Transverse colon (tissue), 4 donors: ENCODE results near the gene OR5H1. TPM values are rescaled to one million over a fixed set of nuclear protein-coding genes. Genes with fewer than 3 reads are reported as not detected.

Source experiments
- DNase-seq: peaks from one replicate; pipeline ENCODE4 v3.0.0-alpha.2; 2019
- H3K27ac ChIP-seq, 4 donors: fragments of 200-600 bp; sonication (generic); 2 replicates each; pipeline ENCODE4 v1.5.1; 2016 to 2018; ENCODE audit warnings: inconsistent platforms in 4 of 4
- H3K27me3 ChIP-seq: fragments of 200-600 bp; sonication (generic); 2 replicates; pipeline ENCODE4 v1.5.1; 2017; ENCODE audit warnings: inconsistent platforms
- H3K36me3 ChIP-seq, 4 donors: fragments of 200-600 bp; sonication (generic); 2 replicates each; pipeline ENCODE4 v1.5.1; 2017 to 2019; ENCODE audit warnings: inconsistent platforms in 4 of 4
- H3K4me1 ChIP-seq, 4 donors: fragments of 200-600 bp; sonication (generic); 2 replicates each; pipeline ENCODE4 v1.5.1; 2017 to 2020; ENCODE audit warnings: inconsistent platforms in 4 of 4
- H3K4me3 ChIP-seq, 4 donors: fragments of 200-600 bp; sonication (generic); 1 replicate in 1 of 4; 2 replicates in 3 of 4; pipeline versions ENCODE4 v1.5.1 to v1.6.1; 2017 to 2019; ENCODE audit warnings: inconsistent platforms in 4 of 4
- H3K9me3 ChIP-seq, 2 donors: fragments of 200-600 bp; sonication (generic); 2 replicates each; pipeline ENCODE4 v1.5.1; 2017 to 2019; ENCODE audit warnings: inconsistent platforms in 2 of 2
- EP300 ChIP-seq: sonication (generic); formaldehyde crosslinking; IDR thresholded peaks from one replicate; pipeline ENCODE4 v1.6.1; 2017; ENCODE audit warnings: antibody characterized with exemption, low read depth
- POLR2A ChIP-seq: fragments of 450-650 bp; IDR thresholded peaks from one replicate; pipeline ENCODE4 v1.6.1; 2016; ENCODE audit warnings: antibody characterized with exemption, mild to moderate bottlenecking, moderate library complexity
- POLR2AphosphoS5 ChIP-seq, 3 donors: sonication (generic); formaldehyde crosslinking; IDR thresholded peaks; one replicate each; pipeline ENCODE4 v1.6.1; 2016; ENCODE audit warnings: antibody characterized with exemption in 3 of 3
- WGBS, 2 donors: methylation state at CpG; one replicate each; pipeline ENCODE4 v1.1.5; 2018; ENCODE audit warnings: low coverage in 1 of 2; 5-methylcytosine and 5-hydroxymethylcytosine counted together
- in situ Hi-C, 4 donors: fragments of 200-750 bp; cut with MboI; loops; one replicate each; pipeline versions ENCODE4 v1.15.0 to v1.15.1; 2017; ENCODE audit warnings: low sequenced_read_pairs in 3 of 4, low pct_ligation_motif_present in 1 of 4, low pct_unique_long_range_greater_than_20kb in 1 of 4
- intact Hi-C: fragments of 100-400 bp; cut with DNase I; formaldehyde crosslinking; loops from one replicate; pipeline ENCODE4 v1.15.1; 2023; ENCODE audit warnings: low total_unique reads
- total RNA-seq, 4 donors: library from RNA; depleted of rRNA; stranded (reverse); fragments of >200 nt; gene quantifications; one replicate each; pipeline ENCODE4 v1.1.0, GENCODE V29; 2016
- TF ChIP-seq, protein P1 (sequence below), 5 experiments: fragments of 200-600 bp in 3 of 5; fragments of 450-650 bp in 2 of 5; sonication (generic) in 3 of 5; IDR thresholded peaks; 1 replicate in 2 of 5; 2 replicates in 3 of 5; pipeline ENCODE4 v1.5.1; 2016 to 2017; ENCODE audit warnings: antibody characterized with exemption in 5 of 5, inconsistent platforms in 3 of 5, mild to moderate bottlenecking in 2 of 5, moderate library complexity in 1 of 5

The OR5H1 gene
- total RNA-seq, 4 donors from 2014 or later, result not detected

DNA sequence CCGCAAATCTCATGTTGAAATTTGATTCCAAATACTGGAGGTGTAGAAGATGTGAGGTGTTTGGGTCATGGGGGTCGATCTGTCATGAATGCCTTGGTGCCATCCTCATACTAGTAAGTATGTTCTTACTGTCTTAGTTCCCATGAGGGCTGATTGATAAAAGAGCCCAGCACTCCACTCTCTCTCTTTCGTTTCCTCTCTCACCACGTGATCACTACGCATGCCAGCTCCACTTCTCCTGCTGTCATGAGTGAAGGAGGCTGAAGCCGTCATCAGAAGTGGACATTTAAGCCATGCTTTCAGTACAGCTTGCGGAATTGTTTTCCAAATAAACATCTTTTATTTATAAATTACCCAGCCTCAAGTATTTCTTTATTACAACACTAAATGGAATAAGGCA lies 42.1 kb downstream of the OR5H1 start:
- intact Hi-C loops (no loop called here), in situ Hi-C loops (no loop called here)
- 78 to 85% methylated on average over 4 to 7 of the region's 7 CpGs for WGBS, 2 donors
- Histone ChIP-seq H3K9me3 (no peaks in the 10 kb centered on the region), H3K4me3 (no peak overlapping the region), H3K27me3 (no peaks in the 10 kb centered on the region), H3K36me3 (no peaks in the 10 kb centered on the region), H3K4me1 (no peaks in the 10 kb centered on the region), H3K27ac (no peak overlapping the region)
- DNase-seq, result no peak
- TF ChIP-seq, protein P1, sequence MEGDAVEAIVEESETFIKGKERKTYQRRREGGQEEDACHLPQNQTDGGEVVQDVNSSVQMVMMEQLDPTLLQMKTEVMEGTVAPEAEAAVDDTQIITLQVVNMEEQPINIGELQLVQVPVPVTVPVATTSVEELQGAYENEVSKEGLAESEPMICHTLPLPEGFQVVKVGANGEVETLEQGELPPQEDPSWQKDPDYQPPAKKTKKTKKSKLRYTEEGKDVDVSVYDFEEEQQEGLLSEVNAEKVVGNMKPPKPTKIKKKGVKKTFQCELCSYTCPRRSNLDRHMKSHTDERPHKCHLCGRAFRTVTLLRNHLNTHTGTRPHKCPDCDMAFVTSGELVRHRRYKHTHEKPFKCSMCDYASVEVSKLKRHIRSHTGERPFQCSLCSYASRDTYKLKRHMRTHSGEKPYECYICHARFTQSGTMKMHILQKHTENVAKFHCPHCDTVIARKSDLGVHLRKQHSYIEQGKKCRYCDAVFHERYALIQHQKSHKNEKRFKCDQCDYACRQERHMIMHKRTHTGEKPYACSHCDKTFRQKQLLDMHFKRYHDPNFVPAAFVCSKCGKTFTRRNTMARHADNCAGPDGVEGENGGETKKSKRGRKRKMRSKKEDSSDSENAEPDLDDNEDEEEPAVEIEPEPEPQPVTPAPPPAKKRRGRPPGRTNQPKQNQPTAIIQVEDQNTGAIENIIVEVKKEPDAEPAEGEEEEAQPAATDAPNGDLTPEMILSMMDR (IDR thresholded peaks at IDR 0.05), result no peak
- TF ChIP-seq POLR2A (no peak), EP300 (no peak), POLR2AphosphoS5 (IDR thresholded peaks at IDR 0.05) (no peak)

DNA sequence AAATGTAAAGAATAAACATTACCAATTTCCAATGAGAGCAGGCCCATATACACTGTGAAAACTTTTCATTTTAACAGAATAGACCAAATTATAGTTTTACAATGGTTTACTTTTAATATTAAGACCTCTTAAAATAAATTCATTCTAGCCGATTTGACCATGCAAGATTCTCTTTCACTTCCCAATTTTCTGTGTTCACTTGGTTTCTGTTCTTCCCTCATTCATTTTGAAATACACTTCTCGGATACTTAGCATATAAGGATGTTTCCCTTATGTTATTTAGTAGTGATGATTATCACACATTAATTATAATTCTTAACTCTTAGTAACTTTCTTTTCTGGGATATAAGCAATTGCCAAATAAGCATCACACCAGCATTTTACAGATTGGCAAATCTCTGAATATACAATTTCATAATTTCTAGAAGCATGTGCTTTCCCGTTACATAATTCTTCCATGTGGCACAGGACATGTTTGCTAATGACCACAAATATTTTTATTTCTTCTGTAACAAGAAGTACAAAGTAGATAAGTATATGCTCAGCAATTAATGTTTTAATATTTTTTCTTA lies 49.9 kb downstream of the OR5H1 start:
- DNase-seq, result no peak
- intact Hi-C loops (no loop called here), in situ Hi-C loops (loop anchor here in 1 of 4 donors (5.0 kb wide), 1 partner anchor 38 kb away; no protein-coding TSS in a partner anchor)
- H3K36me3 ChIP-seq, result no peaks in the 10 kb centered on the region
- no peaks in the 10 kb centered on the region for H3K4me1 ChIP-seq
- H3K27me3 ChIP-seq, result no peaks in the 10 kb centered on the region
- no peak overlapping the region for H3K27ac ChIP-seq
- no peaks in the 10 kb centered on the region for H3K9me3 ChIP-seq
- H3K4me3 ChIP-seq, result no peak overlapping the region
- TF ChIP-seq, protein P1 (IDR thresholded peaks at IDR 0.05), result no peak
- no peak for TF ChIP-seq POLR2A
- no peak for TF ChIP-seq EP300
- no peak for TF ChIP-seq POLR2AphosphoS5 (IDR thresholded peaks at IDR 0.05)
- WGBS, 2 donors, result 78 to 81% methylated on average over 3 of the region's 3 CpGs

DNA sequence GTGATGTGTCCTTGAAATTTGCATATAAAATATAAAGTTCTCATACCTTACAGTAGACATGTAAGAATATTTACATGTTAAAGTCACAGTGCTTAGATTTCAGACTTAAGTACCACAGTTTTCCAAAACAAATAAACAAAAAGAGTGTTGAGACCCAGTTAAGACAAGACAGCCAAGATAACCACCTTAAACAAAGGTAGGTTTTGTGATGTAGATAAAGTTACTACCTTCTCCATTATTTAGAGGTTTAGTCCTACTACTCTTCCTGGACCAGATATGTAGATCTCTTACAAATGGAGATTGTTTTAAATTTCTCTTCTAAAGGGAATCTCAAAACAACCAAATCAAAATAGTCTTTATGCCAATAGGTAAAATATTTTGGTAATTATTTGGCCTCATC lies 51.7 kb downstream of the OR5H1 start:
- intact Hi-C loops, result no loop called here
- H3K27me3 ChIP-seq, result no peaks in the 10 kb centered on the region
- DNase-seq, result no peak
- TF ChIP-seq POLR2A (no peak), EP300 (no peak), POLR2AphosphoS5 (IDR thresholded peaks at IDR 0.05) (no peak)
- TF ChIP-seq, protein P1 (IDR thresholded peaks at IDR 0.05), result no peak
- no peak overlapping the region for H3K4me3 ChIP-seq
- H3K9me3 ChIP-seq, result no peaks in the 10 kb centered on the region
- no peaks in the 10 kb centered on the region for H3K4me1 ChIP-seq
- no peaks in the 10 kb centered on the region for H3K36me3 ChIP-seq
- H3K27ac ChIP-seq, result no peak overlapping the region
- in situ Hi-C loops, result loop anchor here in 1 of 4 donors (5.0 kb wide), 1 partner anchor 40 kb away; no protein-coding TSS in a partner anchor

DNA sequence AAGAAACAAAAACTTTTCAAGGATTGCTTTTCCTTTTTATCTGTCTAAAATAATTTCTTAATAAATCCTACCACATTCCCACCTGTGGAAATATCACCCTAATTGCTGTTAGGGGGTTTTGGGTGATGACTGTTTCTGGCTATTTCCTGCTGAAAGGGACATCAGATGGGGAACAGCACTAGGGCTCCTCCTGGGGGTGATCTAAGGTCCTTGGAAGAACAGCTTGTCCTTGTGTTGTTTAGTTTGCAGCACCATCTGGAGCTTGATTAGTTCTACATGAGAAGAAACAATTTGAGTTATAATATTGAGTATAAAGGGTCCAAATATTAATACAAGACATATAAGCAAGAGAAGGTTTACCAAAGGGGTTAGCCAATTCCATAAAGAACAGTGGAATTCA lies 54.7 kb downstream of the OR5H1 start:
- Histone ChIP-seq H3K27ac (no peak overlapping the region), H3K4me1 (no peaks in the 10 kb centered on the region), H3K4me3 (no peak overlapping the region), H3K36me3 (no peaks in the 10 kb centered on the region), H3K27me3 (no peaks in the 10 kb centered on the region), H3K9me3 (no peaks in the 10 kb centered on the region)
- in situ Hi-C loops, result no loop called here
- no peak for DNase-seq
- no peak for TF ChIP-seq POLR2A
- no peak for TF ChIP-seq POLR2AphosphoS5 (IDR thresholded peaks at IDR 0.05)
- TF ChIP-seq EP300, result no peak
- TF ChIP-seq, protein P1 (IDR thresholded peaks at IDR 0.05), result no peak
- intact Hi-C loops, result no loop called here

Other genes starting within 250 kb of the OR5H1 start
- 10 to 100 TPM in 2 of 4 donors, 1 to 10 TPM in 2; 7.5 to 20.5 (median 13.3) TPM for gene RIOX2, start 158.3 kb upstream of the OR5H1 start, total RNA-seq
- gene GABRR3, start 95.4 kb upstream of the OR5H1 start, total RNA-seq, result not detected
- not detected for gene OR5AC2, start 43.5 kb upstream of the OR5H1 start, total RNA-seq
- gene OR5H14, start 16.8 kb downstream of the OR5H1 start, total RNA-seq, result not detected
- gene OR5H15, start 36.0 kb downstream of the OR5H1 start, total RNA-seq, result not detected
- gene OR5H6, start 133.5 kb downstream of the OR5H1 start, total RNA-seq, result not detected
- not detected for gene OR5H2, start 151.8 kb downstream of the OR5H1 start, total RNA-seq
- not detected for gene OR5K4, start 223.1 kb downstream of the OR5H1 start, total RNA-seq